NCI-H446 treated with DMSO at 0.1 percent for 48 hours (cell line): ENCODE results near the gene PBX3.

Source experiments
- DNase-seq: peaks from one replicate; lab custom pipeline; 2025; lab: John Stamatoyannopoulos, UW

Gene PBX3

GRCh38 chr9:125906893-125907292 lies 159.7 kb downstream of the PBX3 start:
- no peak for DNase-seq

GRCh38 chr9:125908136-125908535 lies 161.0 kb downstream of the PBX3 start:
- DNase-seq: no peak

GRCh38 chr9:125908966-125909365 lies 161.8 kb downstream of the PBX3 start:
- no peak for DNase-seq

GRCh38 chr9:125909459-125909858 lies 162.3 kb downstream of the PBX3 start:
- DNase-seq: no peak

- no peak for DNase-seq
These were observed 163.1 kb downstream of the PBX3 start for GRCh38 chr9:125910286-125910685.

- DNase-seq: no peak
These were observed 164.9 kb downstream of the PBX3 start for GRCh38 chr9:125911861-125912644.

GRCh38 chr9:125912667-125913066 lies 165.5 kb downstream of the PBX3 start:
- no peak for DNase-seq

GRCh38 chr9:125913551-125913950 lies 166.4 kb downstream of the PBX3 start:
- no peak for DNase-seq

- no peak for DNase-seq
These were observed 167.2 kb downstream of the PBX3 start for GRCh38 chr9:125914411-125914810.

GRCh38 chr9:125915606-125916005 lies 168.4 kb downstream of the PBX3 start:
- DNase-seq: no peak

- no peak for DNase-seq
These were observed 172.4 kb downstream of the PBX3 start for GRCh38 chr9:125919565-125919964.

GRCh38 chr9:125920402-125920801 lies 173.2 kb downstream of the PBX3 start:
- DNase-seq: no peak

- no peak for DNase-seq
These were observed 175.7 kb downstream of the PBX3 start for GRCh38 chr9:125922854-125923253.

- DNase-seq: no peak
These were observed 177.2 kb downstream of the PBX3 start for GRCh38 chr9:125924351-125924750.

- no peak for DNase-seq
These were observed 179.8 kb downstream of the PBX3 start for GRCh38 chr9:125926936-125927335.

GRCh38 chr9:125929846-125930245 lies 182.7 kb downstream of the PBX3 start:
- DNase-seq: no peak

- DNase-seq: no peak
These were observed 184.0 kb downstream of the PBX3 start for GRCh38 chr9:125931211-125931610.

- DNase-seq: peak; percentile 72
These were observed 184.8 kb downstream of the PBX3 start for GRCh38 chr9:125932012-125932411.

- no peak for DNase-seq
These were observed 185.7 kb downstream of the PBX3 start for GRCh38 chr9:125932746-125933455.

GRCh38 chr9:125942125-125942524 lies 195.0 kb downstream of the PBX3 start:
- DNase-seq: no peak

GRCh38 chr9:125943831-125944230 lies 196.7 kb downstream of the PBX3 start:
- no peak for DNase-seq

- DNase-seq: no peak
These were observed 199.2 kb downstream of the PBX3 start for GRCh38 chr9:125946397-125946796.

- DNase-seq: no peak
These were observed 201.9 kb downstream of the PBX3 start for GRCh38 chr9:125948887-125949596.
